ENCODE results near the gene MIAT.

Gene MIAT

DNA sequence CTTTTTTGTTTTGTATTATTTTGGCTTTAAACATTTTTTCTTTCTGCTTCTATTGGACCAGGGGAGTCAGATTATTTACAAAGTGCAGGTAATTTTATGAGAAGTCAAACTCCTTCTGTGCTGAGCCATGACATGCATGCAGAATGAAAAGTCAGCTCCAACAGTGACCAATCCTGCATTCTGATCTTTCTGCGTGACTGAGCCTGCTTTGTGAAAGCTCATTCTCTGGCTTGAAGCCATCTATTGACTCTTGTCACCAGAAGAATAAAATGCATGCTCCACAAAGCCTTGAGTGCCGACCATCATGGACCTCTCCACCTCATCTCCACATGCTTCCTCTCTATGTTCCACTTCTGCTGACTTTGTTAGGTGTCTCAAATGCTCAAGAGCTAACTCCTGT is 50.2 kb downstream of the MIAT start:
- H3K27ac ChIP-seq (ENCODE audit: low read length), result no peak overlapping the region
- no peaks in the 10 kb centered on the region for H3K27me3 ChIP-seq (ENCODE audit: control insufficient read depth, insufficient read depth, low read length)
- no peak overlapping the region for H3K9ac ChIP-seq (ENCODE audit: low read length)
- H3K4me3 ChIP-seq (ENCODE audit: low read length), result no peak overlapping the region
- no peaks in the 10 kb centered on the region for H3K36me3 ChIP-seq (ENCODE audit: control insufficient read depth, low read depth, low read length)
- peaks cover 9% of the 10 kb centered on the region for H3K9me3 ChIP-seq (ENCODE audit: control insufficient read depth, low read depth, low read length)
- peaks cover 5% of the 10 kb centered on the region for H3K4me1 ChIP-seq (ENCODE audit: control insufficient read depth, low read depth, low read length)

DNA sequence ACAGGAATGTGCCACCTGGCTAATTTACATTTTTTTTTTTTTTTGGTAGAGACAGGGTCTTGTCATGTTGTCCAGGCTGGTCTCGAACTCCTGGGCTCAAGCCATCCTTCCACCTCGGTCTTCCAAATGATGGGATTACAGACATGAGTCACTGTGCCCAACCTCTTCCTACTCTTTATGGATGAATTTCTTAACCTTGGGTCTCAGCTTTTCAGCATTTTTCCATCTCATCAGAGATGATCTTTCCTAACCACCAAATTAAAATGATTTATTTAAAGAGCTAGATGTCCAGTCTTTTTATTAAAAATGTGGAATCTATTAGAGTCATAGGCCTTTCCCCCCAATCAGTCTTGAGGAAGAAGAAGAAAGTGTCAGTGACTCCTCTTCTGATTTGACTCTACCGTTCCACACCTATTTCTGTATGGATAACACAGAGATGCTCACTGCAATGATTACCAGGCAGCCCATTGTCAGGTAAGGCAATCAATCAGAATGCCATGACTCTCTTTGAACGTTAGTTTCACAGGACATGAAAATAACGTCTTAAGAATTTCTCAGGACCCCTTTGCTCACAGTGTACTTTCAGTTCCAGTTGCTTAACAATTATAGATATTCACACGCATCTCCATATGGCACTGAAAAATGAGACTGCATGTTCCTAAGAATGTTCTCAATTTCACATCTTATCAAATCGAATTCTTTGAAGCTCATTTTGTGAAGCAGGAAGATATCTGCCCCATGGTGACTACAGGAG is 51.0 kb downstream of the MIAT start:
- no peak overlapping the region for H3K27ac ChIP-seq (ENCODE audit: low read length)
- H3K9ac ChIP-seq (ENCODE audit: low read length), result no peak overlapping the region

GRCh38 chr22:26709617-26710390 is 52.4 kb downstream of the MIAT start:
- peaks cover 9% of the 10 kb centered on the region for H3K9me3 ChIP-seq (ENCODE audit: control insufficient read depth, low read depth, low read length)
- no peak overlapping the region for H3K9ac ChIP-seq (ENCODE audit: low read length)
- H3K4me3 ChIP-seq (ENCODE audit: low read length), result no peak overlapping the region
- no peaks in the 10 kb centered on the region for H3K36me3 ChIP-seq (ENCODE audit: control insufficient read depth, low read depth, low read length)
- no peak overlapping the region for H3K27ac ChIP-seq (ENCODE audit: low read length)
- peaks cover 5% of the 10 kb centered on the region for H3K4me1 ChIP-seq (ENCODE audit: control insufficient read depth, low read depth, low read length)
- no peaks in the 10 kb centered on the region for H3K27me3 ChIP-seq (ENCODE audit: control insufficient read depth, insufficient read depth, low read length)

More for the DNA sequence above, 51.0 kb downstream of the MIAT start:
- peaks cover 5% of the 10 kb centered on the region for H3K4me1 ChIP-seq (ENCODE audit: control insufficient read depth, low read depth, low read length)
- H3K4me3 ChIP-seq (ENCODE audit: low read length), result no peak overlapping the region
- no peaks in the 10 kb centered on the region for H3K36me3 ChIP-seq (ENCODE audit: control insufficient read depth, low read depth, low read length)
- H3K9me3 ChIP-seq (ENCODE audit: control insufficient read depth, low read depth, low read length), result peaks cover 9% of the 10 kb centered on the region
- H3K27me3 ChIP-seq (ENCODE audit: control insufficient read depth, insufficient read depth, low read length), result no peaks in the 10 kb centered on the region

DNA sequence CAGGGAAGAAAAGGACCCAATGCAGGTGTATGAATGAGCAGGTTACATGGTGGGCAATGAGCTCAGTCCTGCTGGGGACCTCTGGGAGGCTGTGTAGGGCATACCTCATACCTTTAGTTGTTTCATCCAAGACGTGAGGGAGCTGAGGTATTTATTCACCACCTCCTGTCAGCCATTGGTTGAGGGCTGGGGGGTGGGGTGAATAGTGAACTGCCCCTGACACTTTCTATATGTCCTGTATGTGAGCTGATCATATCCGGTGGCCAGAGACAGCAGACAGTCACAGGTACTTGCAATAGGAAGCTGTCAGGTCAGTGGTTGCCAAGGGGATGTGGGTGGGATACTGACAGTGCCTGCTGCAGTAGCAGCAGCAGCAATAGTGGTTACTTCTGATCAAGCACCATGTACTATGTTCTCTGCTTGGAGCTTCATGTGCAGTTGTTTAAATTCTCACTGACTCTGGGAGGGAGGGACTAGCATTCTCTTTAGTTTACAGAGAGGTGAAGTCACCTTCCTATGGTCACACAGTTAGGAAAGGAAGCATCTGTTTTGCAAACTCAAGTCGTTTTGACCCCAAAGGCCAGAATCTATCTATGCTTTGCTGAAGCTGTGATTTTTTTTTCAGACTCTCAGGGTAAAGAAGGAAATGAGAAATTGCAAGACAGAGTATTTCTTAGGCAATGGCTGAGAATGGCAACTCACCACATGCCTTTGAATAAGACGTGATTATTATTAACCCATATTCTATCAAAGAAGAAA is 54.0 kb downstream of the MIAT start:
- Histone ChIP-seq H3K27ac (ENCODE audit: low read length) (no peak overlapping the region), H3K9me3 (ENCODE audit: control insufficient read depth, low read depth, low read length) (peaks cover 9% of the 10 kb centered on the region), H3K9ac (ENCODE audit: low read length) (no peak overlapping the region), H3K36me3 (ENCODE audit: control insufficient read depth, low read depth, low read length) (no peaks in the 10 kb centered on the region), H3K4me1 (ENCODE audit: control insufficient read depth, low read depth, low read length) (peaks cover 5% of the 10 kb centered on the region), H3K27me3 (ENCODE audit: control insufficient read depth, insufficient read depth, low read length) (no peaks in the 10 kb centered on the region), H3K4me3 (ENCODE audit: low read length) (no peak overlapping the region)

DNA sequence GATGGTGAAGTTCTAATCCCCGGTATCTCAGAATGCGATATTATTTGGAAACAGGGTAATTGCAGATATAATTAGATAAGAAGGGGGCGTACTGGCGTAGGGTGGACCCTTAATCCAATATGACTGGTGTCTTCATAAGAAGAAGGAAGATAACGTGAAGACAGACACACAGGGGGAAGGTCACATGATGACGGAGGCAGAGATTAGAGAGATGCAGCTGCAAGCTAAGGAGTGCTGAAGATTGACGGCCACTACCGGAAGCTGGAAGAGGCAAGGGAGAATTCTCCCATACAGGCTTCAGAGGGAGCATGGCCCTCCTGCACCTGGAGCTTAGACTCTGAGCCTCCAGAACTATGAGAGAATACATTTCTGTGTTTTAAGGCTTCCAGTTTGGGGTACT is 54.8 kb downstream of the MIAT start:
- Histone ChIP-seq H3K27ac (ENCODE audit: low read length) (no peak overlapping the region), H3K36me3 (ENCODE audit: control insufficient read depth, low read depth, low read length) (no peaks in the 10 kb centered on the region), H3K9me3 (ENCODE audit: control insufficient read depth, low read depth, low read length) (peaks cover 5% of the 10 kb centered on the region), H3K9ac (ENCODE audit: low read length) (no peak overlapping the region), H3K27me3 (ENCODE audit: control insufficient read depth, insufficient read depth, low read length) (no peaks in the 10 kb centered on the region), H3K4me1 (ENCODE audit: control insufficient read depth, low read depth, low read length) (peaks cover 5% of the 10 kb centered on the region), H3K4me3 (ENCODE audit: low read length) (no peak overlapping the region)

DNA sequence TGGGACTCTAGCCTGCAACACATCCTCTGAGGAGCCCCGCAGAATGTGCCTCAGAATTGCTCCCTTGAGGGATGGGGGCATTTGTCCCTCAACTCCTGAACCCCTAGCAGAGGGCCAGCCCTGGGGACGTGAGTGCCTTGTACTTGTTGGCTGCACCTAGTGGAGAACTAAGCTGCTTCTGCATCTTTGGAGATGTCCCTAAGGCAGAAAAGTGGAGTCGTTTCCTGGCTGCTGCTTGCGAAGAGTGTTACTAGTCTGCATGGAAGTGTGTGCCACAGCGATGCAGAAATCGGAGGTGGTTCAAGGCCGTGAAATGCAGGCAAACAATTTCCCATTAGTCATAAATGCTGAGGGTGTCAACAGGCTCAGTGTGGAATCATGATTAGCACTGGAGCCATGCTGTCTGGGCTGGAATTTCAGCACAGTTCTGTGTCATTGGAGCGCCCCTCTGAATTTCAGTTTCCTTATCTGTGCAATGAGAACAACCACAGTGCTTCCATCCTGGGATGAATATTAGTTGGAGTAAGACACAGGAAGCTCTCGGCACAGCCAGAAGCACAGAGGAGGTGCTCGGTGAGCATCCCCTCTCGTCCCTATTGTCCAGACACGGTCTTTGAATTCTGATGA is 56.5 kb downstream of the MIAT start:
- Histone ChIP-seq H3K9ac (ENCODE audit: low read length) (no peak overlapping the region), H3K36me3 (ENCODE audit: control insufficient read depth, low read depth, low read length) (no peaks in the 10 kb centered on the region), H3K9me3 (ENCODE audit: control insufficient read depth, low read depth, low read length) (no peaks in the 10 kb centered on the region), H3K27ac (ENCODE audit: low read length) (no peak overlapping the region), H3K4me3 (ENCODE audit: low read length) (no peak overlapping the region), H3K4me1 (ENCODE audit: control insufficient read depth, low read depth, low read length) (peaks cover 1% of the 10 kb centered on the region), H3K27me3 (ENCODE audit: control insufficient read depth, insufficient read depth, low read length) (no peaks in the 10 kb centered on the region)

GRCh38 chr22:26714971-26715370 is 57.6 kb downstream of the MIAT start:
- no peak overlapping the region for H3K4me3 ChIP-seq (ENCODE audit: low read length)
- H3K9ac ChIP-seq (ENCODE audit: low read length), result no peak overlapping the region
- H3K27me3 ChIP-seq (ENCODE audit: control insufficient read depth, insufficient read depth, low read length), result no peaks in the 10 kb centered on the region
- H3K27ac ChIP-seq (ENCODE audit: low read length), result no peak overlapping the region
- no peaks in the 10 kb centered on the region for H3K36me3 ChIP-seq (ENCODE audit: control insufficient read depth, low read depth, low read length)
- H3K9me3 ChIP-seq (ENCODE audit: control insufficient read depth, low read depth, low read length), result no peaks in the 10 kb centered on the region
- no peaks in the 10 kb centered on the region for H3K4me1 ChIP-seq (ENCODE audit: control insufficient read depth, low read depth, low read length)

DNA sequence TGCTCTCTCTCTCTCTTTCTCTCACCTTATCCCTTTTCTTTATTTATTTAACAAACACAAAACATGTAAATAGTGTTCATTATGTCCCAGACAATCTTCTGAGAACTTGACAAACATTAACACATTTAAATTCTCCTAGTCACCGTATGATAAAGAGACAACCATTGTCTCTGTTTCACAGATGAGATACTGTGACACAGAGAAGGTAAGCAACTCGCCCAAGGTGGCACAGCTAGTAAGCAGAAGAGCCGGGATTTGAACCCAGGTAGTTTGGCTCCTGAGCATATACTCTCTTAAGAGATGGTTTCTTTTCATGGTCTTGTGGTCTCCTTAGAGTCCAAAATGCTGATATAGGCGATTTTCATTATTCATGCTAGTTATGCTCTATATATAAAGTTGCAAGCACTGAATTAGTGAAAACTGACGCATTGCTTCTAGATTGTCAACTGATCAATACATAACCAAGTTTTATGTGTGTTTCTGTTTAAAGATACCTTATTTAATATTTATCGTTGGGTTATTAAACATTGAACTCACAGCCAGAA is 58.1 kb downstream of the MIAT start:
- H3K4me3 ChIP-seq (ENCODE audit: low read length), result no peak overlapping the region
- no peaks in the 10 kb centered on the region for H3K27me3 ChIP-seq (ENCODE audit: control insufficient read depth, insufficient read depth, low read length)
- H3K27ac ChIP-seq (ENCODE audit: low read length), result no peak overlapping the region
- H3K9me3 ChIP-seq (ENCODE audit: control insufficient read depth, low read depth, low read length), result no peaks in the 10 kb centered on the region
- no peak overlapping the region for H3K9ac ChIP-seq (ENCODE audit: low read length)
- no peaks in the 10 kb centered on the region for H3K36me3 ChIP-seq (ENCODE audit: control insufficient read depth, low read depth, low read length)
- H3K4me1 ChIP-seq (ENCODE audit: control insufficient read depth, low read depth, low read length), result no peaks in the 10 kb centered on the region

DNA sequence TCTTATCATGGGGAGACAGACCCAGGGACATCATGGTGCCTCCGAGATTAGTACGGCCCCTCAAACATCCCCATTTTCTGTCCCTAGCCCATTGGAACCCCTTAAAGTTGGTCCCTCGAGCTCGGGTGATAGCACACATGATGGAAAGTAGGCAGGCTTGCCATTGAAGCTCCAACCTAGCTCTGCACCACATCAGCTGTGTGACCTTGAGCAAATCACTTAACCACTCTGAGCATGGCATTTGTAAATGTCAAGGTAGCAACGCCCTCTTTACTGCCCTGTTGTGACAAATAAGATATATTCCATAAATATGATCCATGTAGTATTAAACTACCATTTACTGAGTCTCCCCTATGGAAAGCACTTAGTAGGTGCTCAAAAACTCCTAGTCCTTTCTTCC is 61.1 kb downstream of the MIAT start:
- H3K27ac ChIP-seq (ENCODE audit: low read length), result no peak overlapping the region

DNA sequence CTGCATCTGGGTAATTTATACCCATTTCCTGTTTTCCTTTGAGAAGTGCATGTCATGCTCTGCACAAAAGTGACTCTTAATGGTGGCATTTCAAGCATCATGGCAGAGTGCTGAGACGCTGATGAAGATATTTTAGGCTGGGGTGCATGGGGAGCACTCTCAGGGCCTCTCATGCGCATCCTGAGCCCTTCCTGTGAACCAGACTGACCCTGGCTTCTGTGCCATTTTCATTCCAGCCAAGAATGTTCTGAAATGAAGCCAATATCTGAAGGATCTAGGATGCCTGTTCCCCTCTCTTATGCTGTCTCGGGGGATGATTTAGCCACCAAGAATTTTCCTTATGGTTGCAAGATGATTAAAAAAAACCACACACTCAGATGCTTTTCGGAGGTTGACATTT is 61.5 kb downstream of the MIAT start:
- Histone ChIP-seq H3K9ac (ENCODE audit: low read length) (no peak overlapping the region), H3K4me1 (ENCODE audit: control insufficient read depth, low read depth, low read length) (no peaks in the 10 kb centered on the region), H3K9me3 (ENCODE audit: control insufficient read depth, low read depth, low read length) (no peaks in the 10 kb centered on the region), H3K4me3 (ENCODE audit: low read length) (no peak overlapping the region), H3K27ac (ENCODE audit: low read length) (no peak overlapping the region), H3K27me3 (ENCODE audit: control insufficient read depth, insufficient read depth, low read length) (no peaks in the 10 kb centered on the region), H3K36me3 (ENCODE audit: control insufficient read depth, low read depth, low read length) (no peaks in the 10 kb centered on the region)

More for the DNA sequence above, 61.1 kb downstream of the MIAT start:
- no peak overlapping the region for H3K4me3 ChIP-seq (ENCODE audit: low read length)
- no peaks in the 10 kb centered on the region for H3K27me3 ChIP-seq (ENCODE audit: control insufficient read depth, insufficient read depth, low read length)
- H3K36me3 ChIP-seq (ENCODE audit: control insufficient read depth, low read depth, low read length), result no peaks in the 10 kb centered on the region
- no peaks in the 10 kb centered on the region for H3K4me1 ChIP-seq (ENCODE audit: control insufficient read depth, low read depth, low read length)
- no peak overlapping the region for H3K9ac ChIP-seq (ENCODE audit: low read length)
- no peaks in the 10 kb centered on the region for H3K9me3 ChIP-seq (ENCODE audit: control insufficient read depth, low read depth, low read length)

- H3K9me3 ChIP-seq (ENCODE audit: control insufficient read depth, low read depth, low read length), result no peaks in the 10 kb centered on the region
- H3K27me3 ChIP-seq (ENCODE audit: control insufficient read depth, insufficient read depth, low read length), result no peaks in the 10 kb centered on the region
- no peak overlapping the region for H3K4me3 ChIP-seq (ENCODE audit: low read length)
- H3K4me1 ChIP-seq (ENCODE audit: control insufficient read depth, low read depth, low read length), result no peaks in the 10 kb centered on the region
- no peak overlapping the region for H3K9ac ChIP-seq (ENCODE audit: low read length)
- H3K36me3 ChIP-seq (ENCODE audit: control insufficient read depth, low read depth, low read length), result no peaks in the 10 kb centered on the region
- no peak overlapping the region for H3K27ac ChIP-seq (ENCODE audit: low read length)
Measured at GRCh38 chr22:26722159-26722558, 64.8 kb downstream of the MIAT start.

All from iPS-18a (cell line).